GM12874 (cell line): Measurements from ENCODE around the gene GADD45B.

Experiments used
- TF ChIP-seq, protein P1 (sequence below): IDR thresholded peaks from 2 replicates; pipeline ENCODE4 v1.5.1; 2011; ENCODE audit warnings: low read depth, mild to moderate bottlenecking, control low read depth, low read length, moderate library complexity; ENCODE audit not compliant: insufficient read depth

The GADD45B gene

DNA sequence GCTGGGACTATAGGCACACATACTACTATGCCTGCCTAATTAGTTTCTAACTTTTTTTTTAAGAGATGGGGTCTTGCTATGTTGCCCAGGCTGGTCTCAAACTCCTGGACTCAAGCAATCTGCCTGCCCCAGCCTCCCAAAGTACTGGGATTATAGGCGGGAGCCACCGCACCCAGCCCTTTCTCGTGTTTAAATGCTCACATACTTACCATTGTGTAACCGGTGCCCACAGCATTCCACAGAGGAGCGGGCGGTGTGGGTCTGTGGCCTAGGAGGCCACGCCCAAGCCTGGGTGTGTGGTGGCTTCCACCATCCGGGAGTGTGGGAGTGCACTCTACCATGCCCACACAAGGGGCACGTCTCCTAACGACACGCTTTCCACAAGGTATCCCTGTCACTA is 26.9 kb upstream of the GADD45B start:
- TF ChIP-seq, protein P1, sequence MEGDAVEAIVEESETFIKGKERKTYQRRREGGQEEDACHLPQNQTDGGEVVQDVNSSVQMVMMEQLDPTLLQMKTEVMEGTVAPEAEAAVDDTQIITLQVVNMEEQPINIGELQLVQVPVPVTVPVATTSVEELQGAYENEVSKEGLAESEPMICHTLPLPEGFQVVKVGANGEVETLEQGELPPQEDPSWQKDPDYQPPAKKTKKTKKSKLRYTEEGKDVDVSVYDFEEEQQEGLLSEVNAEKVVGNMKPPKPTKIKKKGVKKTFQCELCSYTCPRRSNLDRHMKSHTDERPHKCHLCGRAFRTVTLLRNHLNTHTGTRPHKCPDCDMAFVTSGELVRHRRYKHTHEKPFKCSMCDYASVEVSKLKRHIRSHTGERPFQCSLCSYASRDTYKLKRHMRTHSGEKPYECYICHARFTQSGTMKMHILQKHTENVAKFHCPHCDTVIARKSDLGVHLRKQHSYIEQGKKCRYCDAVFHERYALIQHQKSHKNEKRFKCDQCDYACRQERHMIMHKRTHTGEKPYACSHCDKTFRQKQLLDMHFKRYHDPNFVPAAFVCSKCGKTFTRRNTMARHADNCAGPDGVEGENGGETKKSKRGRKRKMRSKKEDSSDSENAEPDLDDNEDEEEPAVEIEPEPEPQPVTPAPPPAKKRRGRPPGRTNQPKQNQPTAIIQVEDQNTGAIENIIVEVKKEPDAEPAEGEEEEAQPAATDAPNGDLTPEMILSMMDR: no peak

DNA sequence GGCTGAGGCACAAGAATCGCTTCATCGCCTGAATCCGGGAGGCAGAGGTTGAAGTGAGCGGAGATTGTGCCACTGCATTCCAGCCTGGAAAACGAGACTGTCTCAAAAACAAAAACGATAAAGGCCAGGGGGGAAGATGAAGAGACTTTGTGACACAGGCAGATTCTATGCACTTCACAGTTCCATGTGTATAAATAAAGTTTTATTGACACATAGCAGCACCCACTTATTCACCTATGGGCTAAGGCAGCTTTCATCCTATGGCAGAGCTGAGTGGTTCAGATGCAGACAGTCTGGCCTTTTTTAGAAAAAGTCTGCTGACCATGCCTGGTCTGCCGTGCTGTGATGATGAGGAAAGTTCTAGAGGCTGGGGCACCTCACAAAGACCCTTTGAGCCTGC is 24.8 kb upstream of the GADD45B start:
- TF ChIP-seq, protein P1: no peak

DNA sequence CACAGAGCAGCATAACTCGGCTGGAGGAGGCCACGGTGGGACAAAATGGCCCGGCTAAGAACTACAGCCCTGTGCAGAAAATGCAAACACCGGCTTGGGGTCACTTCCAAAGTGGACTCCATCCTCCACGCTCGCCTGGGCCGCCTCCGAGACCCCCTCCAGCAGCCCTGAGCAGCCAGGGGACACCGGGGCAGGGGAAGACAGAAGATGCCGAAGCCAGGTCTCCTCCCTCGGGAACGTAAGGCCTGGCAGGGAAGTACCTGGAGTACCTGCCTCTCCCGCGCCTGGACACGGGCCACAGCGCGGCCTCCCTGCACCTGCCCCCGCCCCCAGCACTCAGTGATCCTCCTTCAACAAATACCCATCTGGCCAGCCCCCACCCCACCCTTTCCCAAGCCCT is 24.2 kb upstream of the GADD45B start:
- TF ChIP-seq, protein P1: no peak

DNA sequence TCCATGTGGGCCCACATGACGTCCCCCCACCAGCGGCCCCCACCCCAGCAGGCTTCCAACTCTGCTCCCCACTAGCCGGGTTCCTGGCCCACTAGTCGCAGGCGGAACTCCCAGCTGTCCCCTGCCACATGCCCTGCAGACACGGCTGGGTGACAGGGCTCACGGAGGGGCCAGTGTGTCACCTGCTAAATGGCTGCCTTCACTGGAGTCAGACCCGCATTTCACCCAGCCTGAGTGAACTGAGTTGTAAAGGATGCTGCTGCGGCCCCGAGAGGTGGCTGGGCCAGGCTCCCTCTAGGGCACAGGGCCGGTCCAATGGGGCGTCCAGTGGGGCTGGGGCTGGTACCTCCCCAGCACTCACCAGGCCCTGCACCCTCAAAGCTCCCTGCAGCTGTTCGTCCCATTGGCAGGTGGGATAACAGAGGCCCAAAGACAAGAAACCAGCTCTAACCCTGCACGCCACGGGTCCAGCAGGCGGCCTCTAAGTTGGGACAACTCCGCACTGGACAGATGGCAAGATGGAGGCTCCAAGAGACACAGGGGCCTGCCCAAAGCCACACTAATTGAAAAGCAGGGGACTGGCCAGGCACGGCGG is 22.4 kb upstream of the GADD45B start:
- TF ChIP-seq, protein P1: no peak

DNA sequence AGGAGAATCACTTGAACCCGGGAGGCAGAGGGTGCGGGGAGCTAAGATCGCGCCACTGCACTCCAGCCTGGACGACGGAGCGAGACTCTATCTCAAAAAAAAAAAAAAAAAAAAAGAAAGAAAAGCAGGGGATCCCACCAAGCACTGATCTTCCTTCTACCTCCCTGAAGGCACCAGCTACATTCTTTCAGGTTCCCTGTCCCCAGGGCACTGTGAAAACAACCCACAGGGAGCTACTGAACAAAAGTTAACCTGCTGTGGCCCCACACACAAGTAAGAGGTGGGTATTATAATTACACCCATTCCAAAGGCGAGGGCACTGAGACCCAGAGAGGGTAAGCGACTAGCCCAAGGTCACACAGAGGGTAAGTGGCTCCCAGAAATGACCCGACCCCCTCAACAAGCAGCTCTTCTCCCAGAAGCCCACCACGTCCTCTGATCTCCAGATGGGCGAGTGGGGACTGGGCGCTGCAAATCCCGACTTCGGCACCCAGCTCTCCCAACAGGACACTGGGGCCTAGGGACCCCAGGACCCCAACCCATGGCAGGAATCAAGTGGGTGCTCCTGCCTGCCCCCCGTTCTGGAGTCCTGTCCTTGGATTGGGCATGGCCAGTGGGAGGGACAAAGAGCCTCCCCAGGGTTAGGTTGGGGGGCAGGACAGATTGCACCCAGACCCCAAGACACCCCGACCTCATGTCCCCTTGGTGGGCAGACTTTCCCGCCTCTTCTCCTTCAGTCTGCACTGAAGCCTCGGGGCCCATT is 21.5 kb upstream of the GADD45B start:
- TF ChIP-seq, protein P1: no peak

DNA sequence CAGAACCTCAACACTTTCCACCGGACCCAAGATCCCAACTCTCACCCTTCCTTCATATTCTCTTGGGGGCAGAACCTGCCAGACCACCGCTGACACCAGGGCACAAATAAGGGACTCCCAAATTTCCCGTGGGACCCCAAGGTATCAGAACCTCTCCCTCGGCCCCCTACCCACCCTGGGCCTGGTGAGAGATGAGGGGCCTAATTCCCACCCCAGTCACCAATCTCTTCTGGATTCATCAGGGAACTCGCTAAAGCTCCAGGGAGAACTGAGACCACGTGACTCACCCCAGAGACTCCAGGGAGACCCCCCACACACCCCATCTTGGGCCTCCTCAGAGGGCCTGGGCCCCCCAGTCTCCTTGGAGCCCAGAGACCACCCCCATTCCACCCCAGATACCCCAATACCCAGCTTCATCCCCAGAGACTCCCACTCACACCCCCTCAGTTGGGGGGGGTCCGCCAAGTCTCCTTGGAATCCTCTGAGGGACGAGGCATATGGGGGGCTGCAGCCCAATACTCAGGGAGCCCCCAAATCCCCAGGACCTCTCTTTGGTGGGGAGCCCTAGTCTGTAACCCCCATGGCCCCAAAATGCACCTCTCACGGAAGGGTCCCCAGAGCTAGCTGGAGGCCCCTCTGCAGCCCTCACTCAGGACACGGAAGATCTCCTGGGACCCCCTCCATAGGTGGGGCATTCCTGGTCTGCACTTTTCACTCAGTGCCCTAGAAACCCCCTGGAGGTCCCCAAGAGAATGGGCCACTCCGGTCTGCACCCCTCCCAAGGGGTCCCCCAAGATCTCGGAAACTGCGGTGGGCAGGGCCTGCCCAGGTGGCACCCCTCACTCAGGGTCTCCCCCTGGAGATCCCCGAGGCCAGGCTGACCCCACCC is 20.7 kb upstream of the GADD45B start:
- TF ChIP-seq, protein P1: no peak

DNA sequence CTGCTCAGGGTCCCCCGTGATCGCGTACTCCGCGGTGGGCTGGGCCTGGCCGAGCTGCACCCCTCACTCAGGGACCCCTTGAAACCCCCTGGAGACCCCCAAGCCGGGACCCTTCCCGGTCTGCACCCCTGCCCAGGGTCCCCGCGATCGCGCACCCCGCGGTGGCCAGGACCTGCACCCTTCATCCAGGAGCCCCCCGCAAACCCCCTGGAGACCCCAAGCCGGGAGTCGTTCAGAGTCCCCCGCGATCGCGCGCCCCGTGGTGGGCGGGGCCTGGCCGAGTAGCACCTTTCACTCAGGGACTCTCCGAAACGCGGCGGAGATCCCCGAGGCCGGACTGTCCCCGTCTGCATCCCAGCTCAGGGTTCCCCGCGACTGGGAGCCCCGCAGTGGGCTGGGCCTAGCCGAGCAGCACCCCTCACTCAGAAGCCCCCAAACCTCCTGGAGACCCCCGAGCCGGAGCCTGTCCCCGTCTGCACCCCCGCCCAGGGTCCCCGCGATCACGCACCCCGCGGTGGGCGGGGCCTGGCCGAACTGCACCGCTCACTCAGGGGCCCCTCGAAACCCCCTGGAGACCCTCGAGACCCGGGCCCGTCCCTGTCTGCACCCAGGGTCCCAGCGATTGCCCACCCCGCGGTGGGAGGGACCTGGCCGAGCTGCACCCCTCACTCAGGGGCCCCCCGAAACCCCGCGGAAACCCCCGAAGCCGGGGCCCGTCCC is 19.9 kb upstream of the GADD45B start:
- TF ChIP-seq, protein P1: no peak
